Measurements from ENCODE around the gene PHAX. TPM values are rescaled to one million over a fixed set of nuclear protein-coding genes. Genes with fewer than 3 reads are reported as not detected.

PHAX gene
- total RNA-seq, 1 experiment from 2014 or later = 24.5 TPM

DNA sequence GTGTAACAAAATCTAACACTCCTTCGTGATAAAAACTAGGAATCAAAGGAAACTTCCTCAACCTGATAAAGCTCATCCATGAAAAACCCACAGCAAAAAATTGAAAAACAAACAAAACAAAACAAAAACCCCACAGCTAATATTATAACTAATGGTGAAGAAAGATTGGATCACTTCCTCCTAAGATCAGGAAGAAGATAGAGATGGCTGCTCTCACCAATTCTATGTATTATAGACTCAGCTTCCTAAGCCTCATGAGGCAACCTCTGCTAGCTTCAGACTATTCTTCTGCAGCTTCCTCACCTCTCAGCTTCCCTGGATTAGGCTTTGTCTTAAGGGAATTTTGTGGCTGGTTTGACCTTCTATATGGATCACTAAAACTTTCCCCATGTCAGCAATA, 40.1 kb downstream of the PHAX start:
- ChIA-PET POLR2A (no interaction called here), RAD21 (ENCODE audit: low non-redundant PET in 1 of 2, low total read pairs in 2 of 2, uncharacterized antibody in 2 of 2, unreplicated experiment in 2 of 2) (no interaction called here), CTCF (interaction anchor here (0.6 kb wide), 1 partner anchor 111 kb away, joined by 6 read pairs; no protein-coding TSS in a partner anchor)
- Histone ChIP-seq H3K4me1 (ENCODE audit: control insufficient read depth in 1 of 2, insufficient read depth in 2 of 2, low read length in 2 of 2) (no peaks in the 10 kb centered on the region), H3K4me3 (replicated peaks in 1 of 2; ENCODE audit: low read depth in 1 of 2, low read length in 2 of 2) (no peak overlapping the region), H3K9me2 (ENCODE audit: insufficient read depth) (no peaks in the 10 kb centered on the region), H2AFZ (ENCODE audit: low read depth, low read length, poor library complexity, severe bottlenecking) (no peak overlapping the region), H3K79me2 (ENCODE audit: insufficient read depth, low read length) (no peaks in the 10 kb centered on the region), H3K4me2 (ENCODE audit: low read length) (no peak overlapping the region), H3K9ac (ENCODE audit: low read length) (no peak overlapping the region), H4K20me1 (ENCODE audit: insufficient read depth) (no peaks in the 10 kb centered on the region), H3K27me3 (ENCODE audit: insufficient read depth, low read length) (no peaks in the 10 kb centered on the region), H3K36me3 (ENCODE audit: control insufficient read depth in 1 of 2, insufficient read depth in 2 of 2, low read length in 2 of 2) (no peaks in the 10 kb centered on the region), H3K27ac (ENCODE audit: low read depth, low read length) (no peak overlapping the region), H3K9me3 (ENCODE audit: control insufficient read depth in 1 of 2, insufficient read depth in 1 of 2, low read depth in 1 of 2, low read length in 2 of 2) (peaks cover 0 to 6% of the 10 kb centered on the region in 2 experiments; a peak in 1 of 4 replicates)
- intact Hi-C loops (cut with micrococcal nuclease) = no loop called here
- ATAC-seq = no peak
- TF ChIP-seq, protein P1, sequence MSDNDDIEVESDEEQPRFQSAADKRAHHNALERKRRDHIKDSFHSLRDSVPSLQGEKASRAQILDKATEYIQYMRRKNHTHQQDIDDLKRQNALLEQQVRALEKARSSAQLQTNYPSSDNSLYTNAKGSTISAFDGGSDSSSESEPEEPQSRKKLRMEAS (IDR thresholded peaks at IDR 0.05) = no peak
- TF ChIP-seq, protein P2, sequence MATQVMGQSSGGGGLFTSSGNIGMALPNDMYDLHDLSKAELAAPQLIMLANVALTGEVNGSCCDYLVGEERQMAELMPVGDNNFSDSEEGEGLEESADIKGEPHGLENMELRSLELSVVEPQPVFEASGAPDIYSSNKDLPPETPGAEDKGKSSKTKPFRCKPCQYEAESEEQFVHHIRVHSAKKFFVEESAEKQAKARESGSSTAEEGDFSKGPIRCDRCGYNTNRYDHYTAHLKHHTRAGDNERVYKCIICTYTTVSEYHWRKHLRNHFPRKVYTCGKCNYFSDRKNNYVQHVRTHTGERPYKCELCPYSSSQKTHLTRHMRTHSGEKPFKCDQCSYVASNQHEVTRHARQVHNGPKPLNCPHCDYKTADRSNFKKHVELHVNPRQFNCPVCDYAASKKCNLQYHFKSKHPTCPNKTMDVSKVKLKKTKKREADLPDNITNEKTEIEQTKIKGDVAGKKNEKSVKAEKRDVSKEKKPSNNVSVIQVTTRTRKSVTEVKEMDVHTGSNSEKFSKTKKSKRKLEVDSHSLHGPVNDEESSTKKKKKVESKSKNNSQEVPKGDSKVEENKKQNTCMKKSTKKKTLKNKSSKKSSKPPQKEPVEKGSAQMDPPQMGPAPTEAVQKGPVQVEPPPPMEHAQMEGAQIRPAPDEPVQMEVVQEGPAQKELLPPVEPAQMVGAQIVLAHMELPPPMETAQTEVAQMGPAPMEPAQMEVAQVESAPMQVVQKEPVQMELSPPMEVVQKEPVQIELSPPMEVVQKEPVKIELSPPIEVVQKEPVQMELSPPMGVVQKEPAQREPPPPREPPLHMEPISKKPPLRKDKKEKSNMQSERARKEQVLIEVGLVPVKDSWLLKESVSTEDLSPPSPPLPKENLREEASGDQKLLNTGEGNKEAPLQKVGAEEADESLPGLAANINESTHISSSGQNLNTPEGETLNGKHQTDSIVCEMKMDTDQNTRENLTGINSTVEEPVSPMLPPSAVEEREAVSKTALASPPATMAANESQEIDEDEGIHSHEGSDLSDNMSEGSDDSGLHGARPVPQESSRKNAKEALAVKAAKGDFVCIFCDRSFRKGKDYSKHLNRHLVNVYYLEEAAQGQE (IDR thresholded peaks at IDR 0.05; ENCODE audit: low read depth) = no peak
- TF ChIP-seq POLR2AphosphoS5 (IDR thresholded peaks at IDR 0.05; ENCODE audit: low read depth, low read length) = no peak
- TF ChIP-seq ZNF274 (IDR thresholded peaks at IDR 0.05; ENCODE audit: low read depth, low read length) = no peak
- TF ChIP-seq RAD21 (IDR thresholded peaks at IDR 0.05; ENCODE audit: low read depth) = no peak
- TF ChIP-seq, protein P3, sequence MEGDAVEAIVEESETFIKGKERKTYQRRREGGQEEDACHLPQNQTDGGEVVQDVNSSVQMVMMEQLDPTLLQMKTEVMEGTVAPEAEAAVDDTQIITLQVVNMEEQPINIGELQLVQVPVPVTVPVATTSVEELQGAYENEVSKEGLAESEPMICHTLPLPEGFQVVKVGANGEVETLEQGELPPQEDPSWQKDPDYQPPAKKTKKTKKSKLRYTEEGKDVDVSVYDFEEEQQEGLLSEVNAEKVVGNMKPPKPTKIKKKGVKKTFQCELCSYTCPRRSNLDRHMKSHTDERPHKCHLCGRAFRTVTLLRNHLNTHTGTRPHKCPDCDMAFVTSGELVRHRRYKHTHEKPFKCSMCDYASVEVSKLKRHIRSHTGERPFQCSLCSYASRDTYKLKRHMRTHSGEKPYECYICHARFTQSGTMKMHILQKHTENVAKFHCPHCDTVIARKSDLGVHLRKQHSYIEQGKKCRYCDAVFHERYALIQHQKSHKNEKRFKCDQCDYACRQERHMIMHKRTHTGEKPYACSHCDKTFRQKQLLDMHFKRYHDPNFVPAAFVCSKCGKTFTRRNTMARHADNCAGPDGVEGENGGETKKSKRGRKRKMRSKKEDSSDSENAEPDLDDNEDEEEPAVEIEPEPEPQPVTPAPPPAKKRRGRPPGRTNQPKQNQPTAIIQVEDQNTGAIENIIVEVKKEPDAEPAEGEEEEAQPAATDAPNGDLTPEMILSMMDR (IDR thresholded peaks at IDR 0.05 in 2 of 3, conservative IDR thresholded peaks at IDR 0.05 in 1 of 3; ENCODE audit: borderline replicate concordance in 1 of 3, insufficient read depth in 1 of 3, low read depth in 2 of 3, low read length in 2 of 3) = no peak
- no peak for TF ChIP-seq FOSL1 (IDR thresholded peaks at IDR 0.05; ENCODE audit: low read depth)
- no peak for TF ChIP-seq EZH2phosphoT487 (IDR thresholded peaks at IDR 0.05; ENCODE audit: borderline replicate concordance)
- no peak for TF ChIP-seq CBX3 (IDR thresholded peaks at IDR 0.05; ENCODE audit: low read depth)
- TF ChIP-seq, protein P4, sequence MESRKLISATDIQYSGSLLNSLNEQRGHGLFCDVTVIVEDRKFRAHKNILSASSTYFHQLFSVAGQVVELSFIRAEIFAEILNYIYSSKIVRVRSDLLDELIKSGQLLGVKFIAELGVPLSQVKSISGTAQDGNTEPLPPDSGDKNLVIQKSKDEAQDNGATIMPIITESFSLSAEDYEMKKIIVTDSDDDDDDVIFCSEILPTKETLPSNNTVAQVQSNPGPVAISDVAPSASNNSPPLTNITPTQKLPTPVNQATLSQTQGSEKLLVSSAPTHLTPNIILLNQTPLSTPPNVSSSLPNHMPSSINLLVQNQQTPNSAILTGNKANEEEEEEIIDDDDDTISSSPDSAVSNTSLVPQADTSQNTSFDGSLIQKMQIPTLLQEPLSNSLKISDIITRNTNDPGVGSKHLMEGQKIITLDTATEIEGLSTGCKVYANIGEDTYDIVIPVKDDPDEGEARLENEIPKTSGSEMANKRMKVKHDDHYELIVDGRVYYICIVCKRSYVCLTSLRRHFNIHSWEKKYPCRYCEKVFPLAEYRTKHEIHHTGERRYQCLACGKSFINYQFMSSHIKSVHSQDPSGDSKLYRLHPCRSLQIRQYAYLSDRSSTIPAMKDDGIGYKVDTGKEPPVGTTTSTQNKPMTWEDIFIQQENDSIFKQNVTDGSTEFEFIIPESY (IDR thresholded peaks at IDR 0.05; ENCODE audit: extremely low read depth, insufficient replicate concordance, low read length) = no peak
- no peak for TF ChIP-seq POLR2A (IDR thresholded peaks at IDR 0.05; ENCODE audit: borderline replicate concordance, extremely low read depth, insufficient read depth, insufficient read length)
- no peak for TF ChIP-seq YY1 (IDR thresholded peaks at IDR 0.05; ENCODE audit: extremely low read depth, insufficient replicate concordance, low read depth, low read length)
- no peak for TF ChIP-seq SRF (IDR thresholded peaks at IDR 0.05; ENCODE audit: low read depth)
- TF ChIP-seq ELF1 (IDR thresholded peaks at IDR 0.05; ENCODE audit: borderline replicate concordance, low read depth) = no peak
- TF ChIP-seq ZFX (IDR thresholded peaks at IDR 0.05) = no peak
- DNase-seq (ENCODE audit: low read depth, low spot score) = no peak
- BruUV-seq (replicated peaks) = no TSS peak
